Mucosa of gallbladder (tissue), 1 donor: ENCODE data around the gene RAB11FIP3. TPM values are rescaled to one million over a fixed set of nuclear protein-coding genes. Genes with fewer than 3 reads are reported as not detected.
"Not testable (repeated sequence)": the region's sequence is repeated elsewhere in the genome, so short reads cannot be mapped to it uniquely, and the experiment has no call there.

Source experiments
- DNase-seq: peaks from one replicate; pipeline ENCODE4 v3.0.0-alpha.2; 2020; ENCODE audit warnings: low spot score
- total RNA-seq: library from RNA; stranded (reverse); gene quantifications from one replicate; pipeline ENCODE4 v1.2.1, GENCODE V29; 2021
- donor health status: DM: no; HTN: no; CAD: no.

Gene RAB11FIP3
- total RNA-seq, 1 donor from 2014 or later = 58.5 TPM

DNA sequence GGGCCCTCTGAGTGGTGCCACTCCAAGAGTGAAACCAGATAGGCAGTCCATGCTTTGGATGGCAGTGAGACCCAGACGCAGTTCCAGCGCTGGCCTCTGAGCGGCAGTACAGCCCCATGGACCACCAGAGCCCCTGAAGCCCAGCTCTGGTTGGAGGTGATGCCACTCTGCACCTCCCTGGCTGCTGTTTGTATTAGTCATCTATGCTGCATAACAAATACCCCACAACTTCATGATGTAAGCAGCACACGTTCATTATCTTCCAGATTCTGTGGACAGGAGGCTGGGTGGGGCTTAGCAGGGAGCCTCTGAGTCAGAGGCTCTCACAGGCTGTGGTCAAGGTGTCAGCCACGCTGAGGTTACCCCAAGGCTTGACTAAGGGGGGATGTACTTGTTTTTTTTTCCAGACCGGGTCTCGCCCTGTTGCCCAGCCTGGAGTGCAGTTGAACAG is 33.5 kb upstream of the RAB11FIP3 start:
- DNase-seq = no peak

DNA sequence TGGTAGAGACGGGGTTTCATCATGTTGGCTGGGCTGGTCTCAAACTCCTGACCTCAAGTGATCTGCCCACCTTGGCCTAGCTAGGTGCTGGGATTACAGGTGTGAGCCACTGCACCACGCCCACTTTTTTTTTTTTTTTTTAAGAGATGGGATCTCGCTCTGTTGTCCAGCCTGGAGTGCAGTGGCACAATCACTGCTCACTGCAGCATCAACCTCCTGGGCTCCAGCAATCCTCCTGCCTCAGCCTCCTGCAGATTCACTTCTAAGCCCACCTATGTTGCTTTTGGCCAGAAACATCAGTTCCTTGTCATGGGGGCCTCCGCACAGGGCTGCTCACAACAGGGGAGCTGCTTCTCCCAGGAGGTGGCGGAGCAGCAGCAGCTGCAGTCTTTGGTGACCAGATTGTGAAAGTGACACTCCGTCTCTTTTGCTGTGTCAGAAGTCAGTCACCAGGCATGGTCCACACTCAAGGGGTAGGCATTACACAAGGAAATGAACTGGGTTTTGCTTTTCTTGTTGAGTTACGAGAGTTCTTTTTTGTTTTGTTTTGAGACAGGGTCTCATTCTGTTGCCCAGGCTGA is 32.9 kb upstream of the RAB11FIP3 start:
- no peak for DNase-seq

DNA sequence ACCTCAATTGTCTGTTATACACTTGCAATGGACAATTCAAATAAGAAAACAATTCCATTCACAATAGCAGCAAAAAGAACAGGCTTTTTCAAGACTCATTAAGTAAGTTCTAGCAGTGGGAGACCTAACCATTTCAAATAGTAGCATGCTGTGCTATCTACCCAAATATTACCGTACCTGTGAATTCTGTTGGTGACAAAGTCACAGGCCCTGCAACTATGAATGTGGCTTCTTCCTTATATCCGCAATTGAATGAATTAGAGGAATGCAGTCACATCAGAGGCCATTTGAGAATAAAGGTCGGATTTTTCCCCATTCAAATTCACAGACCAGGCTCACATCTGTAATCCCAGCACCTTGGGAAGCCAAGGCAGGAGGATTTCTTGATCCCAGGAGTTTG is 29.2 kb upstream of the RAB11FIP3 start:
- no peak for DNase-seq

DNA sequence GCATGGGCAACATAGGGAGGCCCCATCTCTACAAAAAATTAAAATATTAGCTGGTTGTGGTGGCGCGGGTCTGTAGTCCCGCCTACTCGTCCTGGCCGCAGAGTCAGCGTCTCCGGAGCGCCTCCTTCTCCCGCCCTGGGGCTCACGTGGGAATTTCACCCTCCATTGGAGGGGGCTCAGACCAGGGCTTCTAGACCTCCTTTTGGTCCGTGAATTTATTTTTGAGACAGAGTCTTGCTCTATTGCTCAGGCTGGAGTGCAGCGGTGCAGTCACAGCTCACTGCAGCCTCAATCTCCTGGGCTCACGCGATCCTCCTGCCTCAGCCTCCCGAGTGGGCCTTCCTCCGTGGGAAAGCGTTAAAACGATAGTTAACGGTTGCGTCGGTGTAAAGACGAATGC is 28.8 kb upstream of the RAB11FIP3 start:
- DNase-seq = no peak

DNA sequence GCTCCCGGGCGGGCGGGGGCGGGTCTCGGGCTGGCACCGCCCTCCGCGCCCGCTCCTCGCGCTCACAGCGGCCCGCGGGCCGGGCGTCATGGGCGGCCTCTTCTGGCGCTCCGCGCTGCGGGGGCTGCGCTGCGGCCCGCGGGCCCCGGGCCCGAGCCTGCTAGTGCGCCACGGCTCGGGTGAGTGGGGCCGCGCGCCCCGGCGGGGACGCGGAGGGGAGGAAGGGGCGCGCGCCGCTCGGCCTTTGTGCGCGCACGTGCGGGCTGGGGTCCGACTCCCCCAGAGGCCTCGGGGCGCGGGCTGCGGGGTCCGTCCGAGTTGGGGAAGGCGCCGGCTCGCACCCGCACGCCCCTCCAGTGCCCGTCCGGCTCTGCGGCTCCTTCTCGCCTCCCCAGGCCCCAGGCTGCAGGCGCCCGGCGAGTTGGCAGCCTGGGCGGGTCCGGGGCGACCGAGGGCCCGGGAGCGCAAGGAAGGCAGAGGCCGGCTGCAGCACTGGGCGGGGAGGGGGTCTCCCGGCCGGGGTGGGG is 28.3 kb upstream of the RAB11FIP3 start, which contains the start of gene NME4:
TSS of gene NME4 (plus strand) at position 65 of the 527 bp plus-strand sequence. CDS start at position 89, 24 bp downstream.
- no peak for DNase-seq

DNA sequence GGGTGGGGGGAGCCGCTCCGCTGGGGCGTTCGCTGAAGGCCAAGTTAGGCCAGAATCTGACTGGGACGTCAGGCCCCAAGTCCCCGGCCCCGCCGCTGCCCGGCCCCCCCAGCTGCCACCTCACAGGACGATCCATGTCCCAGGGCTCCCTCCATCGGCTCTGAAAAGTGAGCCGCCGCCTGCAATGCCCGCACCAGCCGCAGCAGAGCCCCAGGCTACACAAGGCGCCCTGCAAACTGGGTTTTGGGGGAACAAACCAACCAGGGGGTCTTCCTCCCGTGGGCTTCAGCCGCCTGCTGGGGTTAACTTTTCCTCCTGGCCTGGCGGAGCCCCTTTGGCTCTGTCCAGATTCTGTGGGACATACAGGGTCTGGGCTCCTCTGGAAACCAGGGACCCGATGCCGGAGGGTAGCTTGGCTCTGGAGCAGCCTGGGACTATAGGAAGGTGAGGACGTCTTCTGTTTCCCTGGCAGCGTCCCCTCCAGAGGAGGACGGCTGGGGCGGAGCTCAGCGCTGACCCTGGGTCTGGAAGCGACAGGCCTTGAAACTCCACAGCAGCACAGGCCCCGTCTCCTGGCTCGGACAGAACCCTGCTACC is 27.6 kb upstream of the RAB11FIP3 start:
- DNase-seq = peak; percentile 54

DNA sequence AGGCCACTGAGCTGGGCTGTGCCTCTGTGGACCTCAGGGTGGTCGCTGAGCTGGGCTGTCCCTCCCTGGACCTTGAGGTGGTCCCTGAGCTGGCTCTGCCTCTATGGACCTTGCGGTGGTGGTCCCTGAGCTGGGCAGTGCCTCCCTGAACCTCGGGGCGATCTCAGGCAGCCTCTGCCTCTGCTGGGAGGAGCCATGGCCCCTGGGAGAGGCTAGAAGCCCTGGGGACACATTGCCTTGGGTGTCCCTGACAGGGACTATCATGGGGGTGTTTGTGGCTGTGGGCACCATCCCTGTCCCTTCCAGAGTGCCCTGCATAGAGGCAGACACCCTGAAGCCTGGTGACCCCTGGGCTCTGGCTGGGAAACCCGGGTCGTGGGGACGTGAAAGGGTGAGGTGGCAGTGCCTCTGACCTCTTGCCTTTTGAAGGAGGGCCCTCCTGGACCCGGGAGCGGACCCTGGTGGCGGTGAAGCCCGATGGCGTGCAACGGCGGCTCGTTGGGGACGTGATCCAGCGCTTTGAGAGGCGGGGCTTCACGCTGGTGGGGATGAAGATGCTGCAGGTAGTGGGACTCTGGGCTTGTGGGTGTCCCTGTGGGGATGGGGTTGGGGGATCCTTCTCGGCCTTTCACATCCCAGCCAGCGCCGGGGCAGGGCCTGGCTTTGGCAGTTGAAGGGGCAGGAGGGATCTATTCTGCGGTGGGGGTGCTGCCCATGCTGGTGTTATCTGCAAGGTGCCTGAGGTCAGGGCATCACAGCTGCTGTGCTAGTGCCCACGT is 26.7 kb upstream of the RAB11FIP3 start:
- no peak for DNase-seq

DNA sequence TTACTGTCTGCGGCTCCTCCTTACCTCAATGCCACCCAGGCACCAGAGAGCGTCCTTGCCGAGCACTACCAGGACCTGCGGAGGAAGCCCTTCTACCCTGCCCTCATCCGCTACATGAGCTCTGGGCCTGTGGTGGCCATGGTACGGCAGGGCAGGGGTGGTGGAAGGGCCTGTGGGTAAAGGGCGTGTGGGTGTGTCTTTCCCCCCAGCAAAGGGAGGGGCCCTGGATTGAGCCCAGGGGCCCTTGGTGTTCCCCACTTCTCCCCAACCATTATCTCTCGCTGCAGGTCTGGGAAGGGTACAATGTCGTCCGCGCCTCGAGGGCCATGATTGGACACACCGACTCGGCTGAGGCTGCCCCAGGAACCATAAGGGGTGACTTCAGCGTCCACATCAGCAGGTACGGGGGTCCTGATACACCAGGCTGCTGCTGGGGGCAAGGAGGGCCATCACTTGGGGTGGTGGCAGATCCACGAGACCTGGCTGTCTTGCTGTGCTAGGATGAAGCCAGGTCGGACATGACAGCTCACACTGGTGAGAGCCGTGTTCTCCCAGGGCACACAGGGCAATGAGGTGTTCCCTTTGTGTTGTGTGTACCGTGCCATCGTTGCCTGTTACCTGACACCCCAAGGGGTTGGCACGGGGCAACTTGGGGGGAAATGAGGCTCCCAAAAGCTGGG is 26.0 kb upstream of the RAB11FIP3 start:
- no peak for DNase-seq

DNA sequence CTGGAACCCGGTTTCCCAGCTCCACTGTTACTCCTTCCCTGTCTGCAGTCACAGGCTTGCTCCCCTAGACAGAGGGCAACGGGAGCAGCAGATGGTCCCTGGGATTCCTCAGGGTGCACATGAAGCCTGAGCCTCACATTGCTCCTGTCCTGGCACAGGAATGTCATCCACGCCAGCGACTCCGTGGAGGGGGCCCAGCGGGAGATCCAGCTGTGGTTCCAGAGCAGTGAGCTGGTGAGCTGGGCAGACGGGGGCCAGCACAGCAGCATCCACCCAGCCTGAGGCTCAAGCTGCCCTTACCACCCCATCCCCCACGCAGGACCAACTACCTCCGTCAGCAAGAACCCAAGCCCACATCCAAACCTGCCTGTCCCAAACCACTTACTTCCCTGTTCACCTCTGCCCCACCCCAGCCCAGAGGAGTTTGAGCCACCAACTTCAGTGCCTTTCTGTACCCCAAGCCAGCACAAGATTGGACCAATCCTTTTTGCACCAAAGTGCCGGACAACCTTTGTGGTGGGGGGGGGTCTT is 25.3 kb upstream of the RAB11FIP3 start:
- no peak for DNase-seq

DNA sequence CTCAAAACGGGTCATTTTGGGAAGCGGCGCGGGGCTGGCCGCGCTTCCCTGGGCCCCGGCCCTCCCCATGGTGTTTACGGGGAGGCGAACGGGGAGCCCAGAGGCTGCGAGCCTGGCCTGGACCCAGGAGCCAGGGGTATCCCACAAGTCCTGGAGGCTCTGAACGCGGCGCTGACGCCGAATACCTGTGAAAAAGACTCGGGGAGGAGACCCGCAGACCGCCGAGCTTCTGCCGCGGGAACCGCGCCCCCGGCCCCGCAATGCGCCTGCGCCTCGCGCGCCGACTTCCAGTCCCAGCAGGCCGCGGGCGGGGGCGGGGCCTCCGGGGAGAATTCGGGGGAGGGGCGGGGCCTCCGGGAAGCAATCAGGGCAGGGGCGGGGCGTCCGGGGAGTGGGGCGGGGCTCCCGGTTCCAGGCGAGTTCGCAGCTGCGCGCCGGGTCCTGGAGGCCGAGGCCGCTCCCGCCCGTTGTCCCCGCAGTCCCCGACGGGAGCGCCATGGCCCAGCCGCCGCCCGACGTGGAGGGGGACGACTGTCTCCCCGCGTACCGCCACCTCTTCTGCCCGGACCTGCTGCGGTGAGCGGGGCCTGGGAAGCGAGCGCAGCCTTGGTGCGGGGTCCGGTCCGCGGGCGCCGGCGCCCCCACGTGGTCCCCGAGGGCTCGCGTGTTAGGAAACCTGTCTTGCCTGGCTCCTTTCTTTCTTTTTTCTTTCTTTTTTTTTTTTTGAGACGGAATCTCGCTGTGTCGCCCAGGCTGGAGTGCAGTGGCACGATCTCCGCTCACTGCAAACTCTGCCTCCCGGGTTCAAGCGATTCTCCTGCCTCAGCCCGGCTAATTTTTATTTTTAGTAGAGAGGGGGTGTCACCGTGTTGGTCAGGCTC is 23.7 kb upstream of the RAB11FIP3 start, which contains the start of gene DECR2:
TSS of gene DECR2 (plus strand) at position 418 of the 881 bp plus-strand sequence. CDS start at position 497, 79 bp downstream.
- peak; percentile 97 for DNase-seq

DNA sequence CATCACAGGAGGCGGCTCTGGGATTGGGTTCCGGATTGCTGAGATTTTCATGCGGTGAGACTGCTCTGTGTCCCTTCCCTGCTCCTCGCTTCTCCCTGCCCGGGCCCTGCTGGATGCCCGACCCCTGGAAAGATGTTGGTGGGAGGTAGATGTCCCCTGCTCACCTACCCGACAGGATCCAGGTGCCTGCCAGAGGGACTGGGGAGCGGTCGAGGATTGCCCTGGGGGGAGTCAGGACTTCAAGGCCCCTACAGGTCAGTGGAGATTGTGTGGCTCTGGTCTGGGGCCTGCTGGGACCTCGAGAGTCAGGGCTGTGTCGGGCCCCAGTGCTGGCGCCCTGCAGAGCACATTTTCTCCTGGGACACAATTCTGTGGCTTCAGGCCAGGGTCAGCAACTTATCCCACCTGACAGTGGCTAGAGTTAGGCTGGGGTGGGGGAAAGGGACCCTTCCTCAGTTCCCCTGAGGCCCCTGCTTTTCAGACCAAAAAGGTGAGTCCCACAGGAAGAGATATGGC is 20.4 kb upstream of the RAB11FIP3 start:
- DNase-seq = no peak

DNA sequence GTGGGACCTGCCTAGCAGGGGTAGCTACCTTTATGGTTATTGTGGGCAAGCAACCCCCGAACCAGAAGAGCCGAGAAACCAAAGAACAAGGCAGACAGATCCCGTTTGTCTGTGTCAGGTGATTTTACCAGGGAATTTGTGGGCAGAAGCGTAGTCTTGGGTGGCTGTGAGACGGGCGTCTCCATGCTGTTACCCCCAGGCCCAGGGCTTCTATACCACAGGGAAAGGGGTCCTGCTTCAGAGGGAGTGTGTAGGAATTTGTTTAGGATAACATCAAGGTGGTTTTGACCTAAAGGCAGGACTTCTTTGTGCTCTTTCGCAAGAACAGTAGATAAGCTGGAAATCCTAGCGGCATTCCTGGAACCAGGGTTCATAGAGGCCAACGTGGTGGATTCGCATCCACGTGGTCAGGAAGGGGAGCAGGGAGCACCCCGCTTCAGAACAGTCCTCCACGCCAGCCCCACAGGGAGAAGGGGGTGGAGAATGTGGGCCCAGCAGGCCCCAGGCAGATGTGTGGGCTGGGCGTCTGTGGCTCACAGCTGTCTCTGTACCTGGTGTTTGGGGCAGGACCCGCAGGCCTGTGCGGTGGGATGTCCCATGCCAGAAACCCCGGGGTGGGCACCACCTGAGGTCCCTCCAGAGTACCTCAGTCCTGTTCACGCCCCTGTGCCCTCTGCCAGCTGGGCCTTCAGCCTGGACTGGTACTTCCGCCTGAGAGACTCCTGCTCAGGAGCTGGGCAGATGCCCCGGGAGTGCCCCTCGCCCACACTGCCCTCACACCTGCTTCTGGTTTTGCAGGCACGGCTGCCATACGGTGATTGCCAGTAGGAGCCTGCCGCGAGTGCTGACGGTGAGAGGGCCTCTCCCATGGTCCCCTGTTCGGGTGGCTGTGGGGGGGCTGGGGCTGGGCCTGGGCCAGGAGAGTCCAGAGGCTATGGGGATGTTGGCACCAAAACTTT is 19.6 kb upstream of the RAB11FIP3 start:
- DNase-seq = no peak

DNA sequence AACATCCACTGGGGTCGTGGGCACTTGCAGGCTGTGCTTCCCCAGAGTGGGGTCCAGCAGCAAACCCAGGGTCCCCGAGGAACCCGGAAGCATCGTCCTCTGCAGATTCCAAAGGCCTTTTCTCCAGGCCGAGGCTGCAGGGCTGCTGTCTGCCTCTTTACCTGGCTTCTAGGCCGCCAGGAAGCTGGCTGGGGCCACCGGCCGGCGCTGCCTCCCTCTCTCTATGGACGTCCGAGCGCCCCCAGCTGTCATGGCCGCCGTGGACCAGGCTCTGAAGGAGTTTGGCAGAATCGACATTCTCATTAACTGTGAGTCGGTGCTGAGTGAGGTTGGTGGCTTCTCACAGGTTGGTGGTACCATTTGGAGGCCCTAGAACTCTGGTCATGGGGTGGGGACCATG is 18.2 kb upstream of the RAB11FIP3 start:
- no peak for DNase-seq

DNA sequence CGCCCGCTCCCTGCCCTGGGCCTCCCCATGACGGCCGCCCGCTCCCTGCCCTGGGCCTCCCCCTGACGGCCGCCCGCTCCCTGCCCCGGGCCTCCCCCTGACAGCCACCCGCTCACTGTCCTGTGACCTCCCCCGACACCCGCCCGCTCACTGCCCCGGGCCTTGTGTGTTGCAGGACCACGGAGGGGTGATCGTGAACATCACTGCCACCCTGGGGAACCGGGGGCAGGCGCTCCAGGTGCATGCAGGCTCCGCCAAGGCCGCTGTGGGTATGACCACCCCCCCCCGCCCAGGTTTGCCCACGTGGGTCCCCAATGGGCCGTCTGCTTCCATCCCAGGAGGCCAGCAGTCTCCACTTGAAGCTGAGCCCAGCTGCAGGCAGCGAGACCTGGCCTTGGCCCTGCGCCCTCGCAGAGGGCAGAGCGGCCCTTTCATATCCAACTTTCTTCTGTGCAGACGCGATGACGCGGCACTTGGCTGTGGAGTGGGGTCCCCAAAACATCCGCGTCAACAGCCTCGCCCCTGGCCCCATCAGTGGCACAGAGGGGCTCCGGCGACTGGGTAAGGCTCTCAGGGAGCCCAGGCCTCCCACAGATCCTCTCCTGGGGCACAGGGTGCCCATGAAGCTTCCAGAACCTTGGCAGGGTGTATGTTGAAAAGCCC is 14.8 kb upstream of the RAB11FIP3 start:
- DNase-seq = no peak

DNA sequence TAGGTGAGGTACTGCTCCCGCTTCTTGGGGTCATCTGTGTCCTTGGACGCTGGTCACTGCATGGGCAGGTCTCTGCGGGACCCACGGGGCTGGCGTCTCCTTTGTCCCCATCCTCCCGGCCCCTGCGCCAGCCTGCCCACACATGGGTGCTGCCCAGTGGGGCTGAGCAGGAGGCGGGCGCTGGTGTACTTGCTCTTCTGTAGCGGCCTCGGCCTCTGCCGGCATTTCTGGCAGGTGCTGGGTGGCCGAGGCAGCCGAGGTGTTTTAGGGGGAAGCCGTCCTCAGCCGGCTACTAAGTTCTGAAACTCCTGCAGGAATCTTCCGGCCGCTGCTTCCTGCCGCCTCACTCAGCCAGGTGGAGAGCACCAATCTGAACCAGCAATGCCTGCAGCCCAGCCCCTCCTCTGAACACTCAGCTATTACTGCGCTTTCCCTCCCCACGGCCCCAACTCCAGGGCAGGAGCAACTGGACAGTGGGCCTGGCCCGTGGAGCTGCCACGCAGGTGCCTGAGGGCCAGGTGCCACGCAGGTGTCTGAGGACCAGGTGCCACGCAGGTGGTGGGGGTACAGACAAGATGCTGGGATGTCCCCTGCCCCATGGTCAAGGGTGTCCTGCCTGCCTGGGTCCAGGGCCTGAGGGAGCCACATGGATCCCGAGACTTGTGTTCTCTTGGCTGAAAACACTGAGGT is 13.7 kb upstream of the RAB11FIP3 start:
- DNase-seq = no peak

DNA sequence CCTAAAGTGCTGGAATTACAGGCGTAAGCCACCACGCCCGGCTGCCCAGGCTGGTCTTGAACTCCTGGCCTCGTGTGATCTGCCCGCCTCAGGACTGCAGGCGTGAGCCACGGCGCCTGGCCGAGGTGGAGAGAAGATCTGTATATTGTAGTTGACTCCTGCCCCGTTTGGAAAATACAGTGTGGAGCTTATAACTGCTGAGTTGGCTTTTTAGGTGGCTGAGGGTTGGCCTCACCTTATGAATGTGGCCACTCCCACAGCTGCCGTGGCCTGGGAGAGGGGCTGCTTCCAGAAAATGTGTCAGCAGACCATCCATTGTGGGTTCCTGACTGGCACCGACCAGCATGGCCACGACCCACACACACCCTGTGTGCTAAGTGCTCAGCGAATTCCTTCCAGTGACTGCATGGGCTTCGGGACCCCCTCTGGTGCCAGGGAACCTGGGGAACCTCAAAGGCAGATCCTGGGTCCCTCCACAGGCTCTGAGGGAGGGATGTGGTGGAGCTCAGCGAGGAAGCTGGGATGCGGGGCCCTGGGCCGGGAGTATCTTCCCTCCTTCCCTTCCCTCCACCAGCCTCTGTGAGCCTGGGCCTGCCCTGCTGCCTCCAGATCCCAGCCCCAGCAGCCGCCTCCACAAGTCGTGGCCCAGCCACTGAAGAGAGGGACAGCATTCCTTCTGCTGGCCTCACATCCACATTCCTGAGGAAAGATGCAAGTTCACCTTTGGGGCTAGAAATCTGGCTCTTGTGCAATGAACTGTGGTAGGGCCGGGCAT is 10.9 kb upstream of the RAB11FIP3 start:
- no peak for DNase-seq

DNA sequence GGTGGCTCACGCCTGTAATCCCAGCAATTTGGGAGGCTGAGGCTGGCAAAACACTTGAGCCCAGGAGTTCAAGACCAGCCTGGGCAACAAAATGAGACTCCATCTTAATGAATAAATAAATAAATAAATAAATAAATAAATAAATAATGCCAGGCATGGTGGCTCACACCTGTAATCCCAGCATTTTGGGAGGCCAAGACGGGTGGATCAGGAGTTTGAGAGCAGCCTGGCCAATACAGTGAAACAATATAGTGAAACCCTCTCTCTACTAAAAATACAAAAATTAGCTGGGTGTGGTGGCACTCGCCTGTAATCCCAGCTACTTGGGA is 10.3 kb upstream of the RAB11FIP3 start:
- not testable (repeated sequence) for DNase-seq
